Measurements from ENCODE around the gene SS18L1.
"Not testable (repeated sequence)": the region's sequence is repeated elsewhere in the genome, so short reads cannot be mapped to it uniquely, and the experiment has no call there.

SS18L1 gene

GRCh38 chr20:62143081-62143956 is at the start of gene SS18L1, which contains the start of gene PSMA7:
Gene SS18L1 (plus strand): TSS chr20:62143769. CDS start chr20:62143821, 52 bp downstream.
Gene PSMA7 (minus strand): TSS chr20:62143394. CDS start chr20:62143303, 91 bp downstream.
- peak; percentile 85 for DNase-seq

GRCh38 chr20:62096421-62097380 is 46.9 kb upstream of the SS18L1 start:
- no peak for DNase-seq

- DNase-seq = no peak
Measured at GRCh38 chr20:62097881-62098407, 45.6 kb upstream of the SS18L1 start.

GRCh38 chr20:62101078-62101477 is 42.5 kb upstream of the SS18L1 start:
- no peak for DNase-seq

DNA sequence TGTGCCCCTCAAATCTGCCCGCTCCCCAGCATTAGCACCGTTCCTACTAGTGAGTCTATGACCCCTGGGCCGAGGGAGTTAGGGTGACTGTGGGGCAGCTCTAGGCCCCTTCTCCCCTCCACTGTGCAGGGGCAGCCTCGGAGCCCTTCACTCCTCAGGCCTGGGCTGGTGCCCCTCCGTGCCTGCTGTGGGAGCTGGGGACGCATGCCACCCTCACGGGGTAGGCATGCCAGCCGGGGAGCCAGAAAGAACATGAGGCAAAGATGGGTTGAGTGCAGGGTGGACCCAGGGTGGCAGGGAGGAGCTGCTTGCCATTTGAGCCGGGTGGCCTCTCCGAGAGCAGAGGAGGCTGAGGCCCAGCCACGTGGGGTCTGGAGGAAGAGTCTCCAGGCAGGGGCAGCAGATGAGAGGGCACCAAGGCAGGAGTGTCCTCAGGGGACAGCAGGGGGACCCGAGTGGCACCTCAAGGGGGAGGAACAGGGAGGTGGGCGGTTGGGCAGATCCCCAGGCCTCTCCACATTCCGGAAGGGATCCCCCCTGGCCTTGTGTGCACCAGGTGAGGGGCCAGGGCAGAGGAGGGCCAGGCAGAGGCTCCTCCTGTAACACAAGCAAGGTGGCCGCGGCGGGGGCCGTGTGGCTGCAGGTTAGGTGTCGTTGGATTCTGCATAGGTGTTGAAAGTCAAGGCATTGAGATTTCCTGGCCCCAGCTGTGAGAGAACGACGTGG is 39.9 kb upstream of the SS18L1 start:
- no peak for DNase-seq

DNA sequence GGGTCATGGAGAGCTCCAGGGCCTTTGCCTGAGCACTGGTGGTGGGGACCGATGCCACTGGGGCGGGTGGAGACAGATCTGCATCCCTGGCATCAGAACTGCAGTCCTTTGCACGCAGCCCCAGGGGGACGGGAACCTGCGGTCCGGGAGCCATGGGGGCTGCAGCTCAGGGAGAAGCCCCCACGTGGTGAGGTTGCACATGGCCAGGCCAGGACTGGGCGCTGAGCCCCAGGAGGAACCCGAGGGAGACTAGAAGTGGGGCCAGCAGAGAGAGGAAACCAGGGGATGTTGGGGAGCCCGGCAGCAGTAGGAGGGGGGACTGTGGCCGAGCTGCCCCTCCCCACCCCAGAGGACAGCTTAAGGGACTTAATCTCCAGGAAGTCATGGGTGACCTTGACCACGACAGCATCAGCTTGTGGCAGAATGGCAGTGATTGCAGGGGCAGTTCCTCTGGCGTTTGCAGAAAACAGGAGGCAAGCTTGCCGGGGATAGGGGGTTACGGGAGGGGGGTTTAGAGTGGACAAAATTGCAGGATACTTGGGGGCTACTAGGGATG is 39.3 kb upstream of the SS18L1 start:
- DNase-seq = no peak

- no peak for DNase-seq
Measured at GRCh38 chr20:62104791-62105345, 38.7 kb upstream of the SS18L1 start.

- no peak for DNase-seq
Measured at GRCh38 chr20:62105592-62105991, 38.0 kb upstream of the SS18L1 start.

DNA sequence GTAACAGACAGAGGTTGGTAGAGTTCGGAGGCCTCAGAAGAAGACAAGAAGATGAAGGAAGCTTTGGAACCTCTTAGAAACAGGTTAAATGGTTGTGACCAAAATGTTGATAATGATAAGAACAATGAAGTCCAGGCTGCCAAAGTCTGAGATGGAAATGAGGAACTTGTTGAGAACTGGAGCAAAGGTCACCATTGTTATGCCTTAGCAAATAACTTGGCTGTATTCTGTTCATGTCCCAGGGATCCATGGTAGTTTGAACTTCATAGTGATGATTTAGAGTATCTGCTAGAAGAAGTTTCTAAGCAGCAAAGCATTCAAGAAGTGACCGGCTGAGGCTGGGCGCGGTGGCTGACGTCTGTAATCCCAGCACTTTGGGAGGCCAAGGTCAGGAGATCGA is 32.4 kb upstream of the SS18L1 start:
- no peak for DNase-seq

DNA sequence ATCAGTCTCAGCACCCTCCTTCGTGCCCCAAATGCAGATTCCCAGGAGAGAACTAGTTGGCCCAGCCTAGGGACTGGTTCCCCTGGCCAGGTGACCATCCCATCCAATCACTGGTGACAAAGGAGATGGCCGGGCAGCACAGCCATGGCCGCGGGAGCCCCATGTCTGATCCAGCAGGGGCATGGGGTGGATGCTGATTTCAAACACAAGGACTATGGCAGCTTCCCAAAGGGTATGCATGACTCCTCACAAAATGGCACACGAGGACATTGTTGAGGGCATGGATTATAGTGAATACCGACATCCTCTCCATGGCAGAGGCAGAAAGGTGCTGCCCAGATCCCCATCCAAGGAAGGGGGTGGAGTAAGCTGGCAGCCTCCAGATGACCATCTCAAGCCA is 31.2 kb upstream of the SS18L1 start:
- DNase-seq = no peak

DNA sequence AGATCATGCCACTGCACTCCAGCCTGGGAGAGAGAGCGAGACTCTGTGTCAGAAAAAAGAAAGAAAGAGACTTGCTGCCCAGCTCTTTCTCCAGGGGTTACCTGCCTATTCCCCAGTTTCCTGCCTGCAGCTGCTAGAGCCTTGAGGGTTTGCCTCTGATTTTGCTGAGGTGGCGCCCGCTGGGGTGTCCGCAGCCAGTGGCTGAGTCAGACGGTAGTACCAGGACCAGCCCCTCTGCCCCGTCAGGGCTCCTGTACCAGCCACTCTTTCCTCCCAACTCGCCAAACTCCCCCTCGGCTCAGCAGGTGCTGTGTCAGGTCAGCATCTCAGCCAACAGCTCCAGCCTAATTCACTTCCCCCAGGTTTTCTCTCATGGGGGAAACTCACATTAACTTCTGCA is 28.7 kb upstream of the SS18L1 start:
- no peak for DNase-seq

GRCh38 chr20:62115800-62116407 is 27.7 kb upstream of the SS18L1 start:
- not testable (repeated sequence) for DNase-seq

GRCh38 chr20:62116558-62117361 is 26.8 kb upstream of the SS18L1 start:
- no peak for DNase-seq

DNA sequence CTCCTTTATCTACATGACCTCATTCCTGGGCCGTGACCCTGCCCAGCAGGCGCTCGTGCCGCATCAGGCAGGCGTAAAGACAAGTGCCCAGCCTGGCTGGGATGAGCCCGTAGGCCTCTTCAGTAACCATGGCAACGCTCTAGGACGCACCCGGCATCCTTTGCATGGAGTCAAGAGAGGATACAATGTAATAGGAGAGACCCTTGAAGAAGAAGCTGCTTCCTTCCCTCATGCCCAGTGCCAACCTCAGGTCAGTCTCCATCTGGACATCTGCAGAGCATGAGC is 26.3 kb upstream of the SS18L1 start:
- DNase-seq = no peak

- DNase-seq = peak; percentile 69
Measured at GRCh38 chr20:62117658-62118057, 25.9 kb upstream of the SS18L1 start.

DNA sequence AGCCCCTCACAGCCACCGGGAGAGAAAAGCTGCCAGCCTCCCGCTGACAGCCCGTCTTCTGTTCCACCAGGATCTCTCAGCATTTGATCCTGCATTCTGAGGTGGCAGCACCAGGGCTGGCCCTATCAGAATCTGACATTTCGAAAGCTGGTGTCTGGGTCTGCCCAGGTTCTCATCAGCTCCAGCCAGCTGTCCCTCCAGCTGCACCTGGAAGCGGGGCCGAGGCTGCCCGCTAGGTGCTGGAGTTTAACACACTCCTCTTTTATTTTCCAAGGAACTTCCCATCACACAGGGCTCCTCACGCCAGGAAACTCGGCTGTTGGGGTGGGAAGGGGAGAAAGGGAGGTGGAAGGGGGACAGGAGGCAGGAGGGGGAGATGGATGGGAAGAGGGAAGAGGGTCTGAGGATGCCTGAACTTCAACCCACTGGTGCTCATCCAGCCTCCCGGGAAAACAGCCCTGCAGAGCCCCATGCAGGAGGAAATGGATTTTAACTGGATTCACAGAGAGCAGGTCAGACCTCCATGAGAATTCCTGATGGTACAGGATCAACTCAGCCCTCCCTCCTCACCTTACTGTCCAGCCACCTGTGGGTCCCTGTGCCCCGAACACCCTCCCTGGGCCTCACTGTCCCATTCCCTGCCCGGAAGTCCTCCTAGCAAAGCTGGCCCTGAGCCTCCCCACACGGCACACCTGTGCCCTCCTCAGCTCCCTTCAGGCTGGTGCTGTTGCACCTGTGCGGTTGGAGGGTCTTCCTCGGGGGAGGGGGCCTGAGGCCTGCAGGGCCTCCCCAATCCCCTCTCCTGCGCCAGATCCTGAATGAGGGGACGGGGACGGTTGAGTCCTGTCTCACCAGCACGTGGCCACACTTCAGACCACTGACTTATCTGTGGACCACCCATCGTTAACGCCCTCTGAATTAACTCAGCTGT is 25.2 kb upstream of the SS18L1 start:
- DNase-seq = no peak

GRCh38 chr20:62119115-62119514 is 24.5 kb upstream of the SS18L1 start:
- no peak for DNase-seq

DNA sequence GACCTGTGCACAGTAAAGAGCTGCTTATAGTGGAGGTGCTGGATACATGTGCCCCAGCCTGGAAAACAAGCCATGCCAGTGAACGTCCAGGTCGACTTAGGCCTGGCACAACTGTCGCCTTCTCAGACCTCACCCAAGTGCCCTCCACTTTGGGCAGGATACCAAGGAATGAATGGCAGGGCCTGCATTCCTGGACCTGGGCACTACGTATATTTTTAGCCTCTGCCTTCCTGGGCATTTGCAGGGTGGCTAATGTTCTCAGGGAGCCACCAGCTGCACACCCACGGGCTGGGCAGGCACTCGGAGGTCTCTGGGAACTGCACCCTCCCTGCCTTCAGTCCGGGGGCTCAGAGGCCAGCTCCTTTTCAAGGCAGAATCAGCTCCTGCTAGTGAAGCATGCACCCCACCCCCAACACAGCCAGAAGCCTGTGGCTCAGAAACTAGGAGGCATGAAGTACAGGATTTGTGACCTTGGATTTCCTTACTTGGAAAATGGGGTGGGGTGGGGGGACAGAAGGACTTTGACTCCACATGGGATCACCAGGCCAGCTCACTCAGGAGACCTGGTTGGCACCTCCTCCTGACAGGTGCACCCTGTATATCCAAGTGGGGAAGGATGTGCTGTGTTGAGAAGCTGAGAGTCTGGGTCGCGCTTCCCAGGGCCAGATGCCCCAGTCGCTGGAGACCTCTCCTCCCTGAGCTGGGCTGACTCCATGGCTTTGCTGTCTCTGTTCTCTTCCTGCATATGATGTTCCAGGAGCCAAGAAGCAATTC is 23.8 kb upstream of the SS18L1 start:
- no peak for DNase-seq

DNA sequence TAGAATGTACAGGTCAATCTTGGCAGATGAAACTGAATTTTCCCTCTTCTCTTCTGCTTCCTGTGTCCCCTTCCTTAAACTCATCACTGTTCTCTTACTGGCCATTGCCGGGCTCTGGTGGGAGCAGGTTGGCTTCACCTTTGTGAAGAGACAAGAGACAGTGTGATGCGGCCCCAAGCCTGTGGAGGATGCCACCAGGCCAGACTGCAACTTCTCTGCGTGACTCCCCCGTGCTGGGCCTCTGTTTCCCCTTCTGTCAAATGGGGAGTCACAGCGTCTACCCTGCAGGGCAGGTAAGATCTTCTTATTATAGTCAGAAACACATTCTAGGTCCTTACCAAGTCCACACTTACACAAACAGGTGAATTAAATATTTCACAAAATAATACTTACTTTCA is 23.2 kb upstream of the SS18L1 start:
- DNase-seq = no peak

All from activated CD8-positive, alpha-beta memory T cell treated with anti-CD3 and anti-CD28 coated beads, Interleukin-2, amount 50 U/mL, for 4 hours (primary cell).